Stomach smooth muscle (tissue), 2 donors: Measurements from ENCODE around the gene PXMP4.

Experiments
- H3K27ac ChIP-seq: one replicate; pipeline ENCODE4 v1.7.0; 2013; ENCODE audit warnings: mild to moderate bottlenecking, low read length, inconsistent platforms
- H3K27me3 ChIP-seq, 2 donors: one replicate each; pipeline ENCODE4 v1.7.0; 2013; ENCODE audit warnings: low read length in 2 of 2; ENCODE audit not compliant: insufficient read depth in 2 of 2, control insufficient read depth in 1 of 2
- H3K36me3 ChIP-seq, 2 donors: one replicate each; pipeline ENCODE4 v1.7.0; 2013; ENCODE audit warnings: low read length in 2 of 2; ENCODE audit not compliant: control insufficient read depth in 2 of 2, insufficient read depth in 2 of 2
- H3K4me1 ChIP-seq: one replicate; pipeline ENCODE4 v1.7.0; 2013; ENCODE audit warnings: low read length; ENCODE audit not compliant: control insufficient read depth, insufficient read depth
- H3K4me3 ChIP-seq, 2 donors: one replicate each; pipeline ENCODE4 v1.7.0; 2013; ENCODE audit warnings: low read length in 2 of 2
- H3K9ac ChIP-seq, 2 donors: one replicate each; pipeline ENCODE4 v1.7.0; 2013; ENCODE audit warnings: low read length in 2 of 2, mild to moderate bottlenecking in 1 of 2
- H3K9me3 ChIP-seq, 2 donors: one replicate each; pipeline ENCODE4 v1.7.0; 2013; ENCODE audit warnings: low read length in 2 of 2; ENCODE audit not compliant: control insufficient read depth in 2 of 2
- donor health status: healthy.
- donor health status: Pancreatic carcinoma.

Gene PXMP4

DNA sequence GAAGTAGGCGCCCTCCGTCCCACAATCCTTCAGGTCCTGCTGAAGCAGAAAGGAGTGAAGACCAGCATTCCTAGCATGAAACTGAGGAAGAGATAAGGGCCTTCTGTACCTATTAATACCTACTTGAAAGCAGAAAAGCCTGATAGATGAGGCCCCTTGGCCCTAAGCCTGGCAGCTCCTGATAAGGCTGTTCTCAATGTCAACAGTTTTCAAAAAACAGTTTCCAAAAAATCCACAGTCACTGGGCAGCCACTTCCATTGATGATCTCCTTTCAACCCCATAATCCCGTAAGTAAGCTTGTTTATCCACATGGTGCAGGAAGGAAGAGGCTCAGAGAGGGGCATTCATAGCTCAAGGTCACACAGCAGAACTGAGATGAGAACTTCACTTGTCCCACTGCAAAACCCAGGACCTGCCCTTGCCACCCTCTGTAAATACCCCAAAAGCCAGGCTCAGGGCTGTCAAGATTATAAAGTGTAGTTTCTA is 31.1 kb downstream of the PXMP4 start:
- Histone ChIP-seq H3K27me3 (no peaks in the 10 kb centered on the region), H3K36me3 (no peaks in the 10 kb centered on the region), H3K9ac (no peak overlapping the region), H3K27ac (no peak overlapping the region), H3K4me3 (no peak overlapping the region), H3K4me1 (peaks cover 19% of the 10 kb centered on the region), H3K9me3 (no peaks in the 10 kb centered on the region)

DNA sequence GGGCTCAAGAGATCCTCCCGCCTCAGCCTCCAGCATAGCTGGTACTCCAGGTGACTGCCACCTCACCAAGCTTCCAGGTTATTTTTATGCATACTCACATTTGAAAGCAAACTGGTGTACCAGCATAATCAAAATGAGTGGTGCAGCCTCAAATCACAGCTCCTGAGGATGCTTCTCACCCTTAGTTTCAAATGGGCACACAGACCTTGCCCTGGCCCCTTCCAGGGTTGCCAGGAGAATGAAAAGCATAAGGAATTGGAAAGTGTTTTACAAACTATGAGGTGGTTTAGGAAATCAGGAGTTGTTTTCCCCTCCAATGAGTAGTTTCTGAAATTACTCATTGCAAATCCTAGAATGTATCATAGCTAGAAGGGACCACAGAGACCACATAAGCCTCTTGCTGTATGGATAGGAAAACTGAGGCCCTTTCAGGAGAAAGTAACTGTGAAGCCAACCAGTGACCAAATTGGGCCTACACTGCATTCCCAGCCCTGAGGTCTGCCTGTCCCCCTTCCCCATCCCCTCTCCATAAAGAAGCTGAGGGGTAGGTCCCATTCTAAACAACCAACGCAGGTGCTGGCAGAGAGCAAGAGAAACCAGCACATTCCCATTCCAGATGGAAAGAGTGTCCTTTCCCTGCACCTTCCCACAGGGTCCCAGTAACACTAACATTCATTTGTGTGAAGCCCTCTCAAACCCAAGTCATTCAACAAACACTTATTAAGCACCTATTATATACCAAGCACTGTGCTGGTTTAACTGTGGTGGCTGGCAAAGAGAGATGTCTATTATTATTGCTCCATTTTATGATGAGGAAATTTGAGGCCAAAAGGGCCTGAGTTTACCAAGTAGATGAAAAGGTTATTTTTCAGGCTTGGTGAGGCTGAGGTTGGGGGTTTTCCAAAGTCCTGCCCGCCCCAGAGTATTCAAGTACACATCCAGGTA is 31.8 kb downstream of the PXMP4 start:
- Histone ChIP-seq H3K4me1 (peaks cover 16% of the 10 kb centered on the region), H3K4me3 (no peak overlapping the region), H3K36me3 (no peaks in the 10 kb centered on the region), H3K27me3 (no peaks in the 10 kb centered on the region), H3K9me3 (no peaks in the 10 kb centered on the region), H3K27ac (no peak overlapping the region), H3K9ac (no peak overlapping the region)

- no peaks in the 10 kb centered on the region for H3K9me3 ChIP-seq
- no peak overlapping the region for H3K4me3 ChIP-seq
- H3K36me3 ChIP-seq: no peaks in the 10 kb centered on the region
- peaks cover 16% of the 10 kb centered on the region for H3K4me1 ChIP-seq
- no peak overlapping the region for H3K27ac ChIP-seq
- no peak overlapping the region for H3K9ac ChIP-seq
- H3K27me3 ChIP-seq: no peaks in the 10 kb centered on the region
Observed at GRCh38 chr20:33687370-33687915, 32.7 kb downstream of the PXMP4 start.

DNA sequence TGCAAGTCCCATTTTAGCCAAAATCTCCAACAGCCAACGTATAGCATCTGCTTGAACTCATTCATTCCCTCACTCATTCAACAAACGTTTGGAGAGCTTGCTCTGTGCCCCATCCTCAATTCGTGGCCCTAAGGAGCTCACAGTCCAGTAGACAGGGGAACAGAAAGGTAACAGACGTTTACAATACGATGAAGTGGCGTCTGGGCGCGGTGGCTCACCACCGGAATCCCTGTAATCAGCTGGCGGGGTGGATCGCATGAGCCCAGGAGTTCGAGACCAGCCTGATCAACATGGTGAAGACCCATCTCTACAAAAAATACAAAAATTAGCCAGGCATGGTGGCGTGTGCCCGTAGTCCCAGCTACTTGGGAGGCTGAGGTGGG is 33.1 kb downstream of the PXMP4 start:
- H3K9ac ChIP-seq: peak overlapping the region; percentile 41 to 55

DNA sequence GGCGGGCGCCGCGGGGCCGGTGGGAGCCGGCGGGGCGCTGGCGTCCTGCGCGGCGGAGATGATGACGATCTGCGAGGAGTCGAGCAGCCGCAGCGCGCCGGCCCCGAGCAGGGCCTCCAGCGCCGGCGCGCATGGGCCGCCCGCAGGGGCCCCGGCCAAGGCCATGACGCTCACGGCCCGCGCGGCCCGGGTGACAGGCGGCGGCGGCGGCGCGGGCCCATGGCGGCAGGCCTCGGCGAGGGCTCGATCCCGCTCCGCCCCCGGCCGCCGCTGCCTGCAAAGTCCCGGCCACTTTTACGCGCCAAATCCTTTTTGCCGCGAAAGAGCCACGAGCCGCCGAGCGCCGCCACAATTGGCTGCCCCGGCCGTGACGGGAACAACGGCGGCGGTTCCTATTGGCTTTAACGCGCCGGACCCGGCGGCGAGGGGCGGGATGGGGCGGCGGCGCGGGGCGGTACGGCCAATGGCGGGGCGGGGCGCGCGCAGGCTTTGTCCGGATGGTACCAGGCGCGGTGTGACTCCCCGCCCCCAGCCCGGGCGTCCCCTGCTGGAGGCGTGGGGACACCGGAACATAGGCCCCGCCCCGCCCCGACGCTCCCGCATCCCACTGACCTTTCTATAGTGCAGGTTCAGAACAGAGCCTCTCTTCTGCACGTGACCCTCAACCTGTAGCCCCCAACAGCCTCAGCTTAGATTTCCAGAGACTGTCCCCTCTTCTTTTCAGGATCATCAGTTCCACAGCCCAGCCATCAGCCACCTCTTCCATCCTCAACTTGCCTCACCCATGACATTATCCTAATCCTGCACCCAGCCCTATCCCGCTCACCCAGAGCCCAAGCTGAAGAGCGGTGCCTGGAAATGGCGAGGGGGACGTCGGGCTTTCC is 33.8 kb downstream of the PXMP4 start, which contains the start of gene E2F1:
Gene E2F1, minus strand, starts transcription at position 286 of the 884 bp plus-strand sequence. Its CDS starts 121 bp downstream, at position 165.
- H3K27ac ChIP-seq: no peak within 1 kb of the TSS
- peak within 1 kb of the TSS; percentile 67 to 74 for H3K4me3 ChIP-seq
- H3K9ac ChIP-seq: peak within 1 kb of the TSS; percentile 41 to 55
- no peaks in the 10 kb centered on the region for H3K9me3 ChIP-seq
- no peaks in the 10 kb centered on the region for H3K36me3 ChIP-seq
- H3K27me3 ChIP-seq: no peaks in the 10 kb centered on the region
- H3K4me1 ChIP-seq: peaks cover 16% of the 10 kb centered on the region

More for the DNA sequence above, 33.1 kb downstream of the PXMP4 start:
- Histone ChIP-seq H3K4me3 (peak overlapping the region; percentile 67 to 74), H3K36me3 (no peaks in the 10 kb centered on the region), H3K27me3 (no peaks in the 10 kb centered on the region), H3K27ac (no peak overlapping the region), H3K4me1 (peaks cover 16% of the 10 kb centered on the region), H3K9me3 (no peaks in the 10 kb centered on the region)

DNA sequence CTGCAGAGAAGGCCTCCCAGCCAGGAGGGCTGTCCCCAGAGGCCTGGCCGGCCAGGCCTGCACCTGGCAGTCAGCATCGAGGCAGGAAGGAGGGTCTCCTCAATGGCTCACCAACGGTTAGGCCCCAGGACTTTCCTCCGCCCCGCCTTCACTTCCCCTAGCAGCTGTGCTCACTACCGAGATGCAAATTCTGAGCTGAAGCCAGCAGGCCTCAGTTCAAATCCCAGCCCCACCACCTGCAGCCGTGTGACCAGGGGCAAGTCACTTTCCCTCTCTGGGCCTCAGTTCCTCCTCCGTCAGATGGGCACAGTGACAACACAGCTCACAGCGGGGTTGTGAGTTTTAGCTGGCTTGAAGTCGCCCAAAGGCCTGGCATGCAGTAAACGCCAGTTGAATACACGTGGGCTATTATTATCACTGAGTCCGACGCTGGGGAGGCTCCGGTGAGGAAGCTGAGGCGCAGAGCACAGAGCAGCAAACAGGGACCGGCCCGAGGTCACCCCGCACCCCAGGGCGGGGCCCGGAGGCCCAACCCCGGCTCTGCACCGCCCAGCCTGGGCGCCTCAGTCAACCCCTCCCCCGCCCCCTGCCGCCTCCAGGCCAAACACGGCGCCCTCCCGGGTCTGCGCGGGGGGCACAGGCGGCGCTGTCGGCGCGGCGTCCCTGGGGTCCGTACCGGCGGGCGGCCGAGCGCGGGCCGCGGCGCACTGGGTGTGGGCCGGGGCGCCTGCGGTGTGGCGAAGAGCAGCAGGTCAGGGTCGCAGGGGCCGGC is 34.6 kb downstream of the PXMP4 start:
- no peaks in the 10 kb centered on the region for H3K27me3 ChIP-seq
- H3K9ac ChIP-seq: peak overlapping the region; percentile 5 to 21
- H3K9me3 ChIP-seq: no peaks in the 10 kb centered on the region
- H3K4me3 ChIP-seq: peak overlapping the region; percentile 7 to 58
- peaks cover 16% of the 10 kb centered on the region for H3K4me1 ChIP-seq
- no peak overlapping the region for H3K27ac ChIP-seq
- no peaks in the 10 kb centered on the region for H3K36me3 ChIP-seq

- H3K4me3 ChIP-seq: no peak overlapping the region
- no peaks in the 10 kb centered on the region for H3K36me3 ChIP-seq
- no peaks in the 10 kb centered on the region for H3K9me3 ChIP-seq
- no peak overlapping the region for H3K27ac ChIP-seq
- peak overlapping the region in 1 of 2 donors; percentile 5 for H3K9ac ChIP-seq
- H3K4me1 ChIP-seq: peaks cover 19% of the 10 kb centered on the region
- H3K27me3 ChIP-seq: no peaks in the 10 kb centered on the region
Observed at GRCh38 chr20:33684533-33685327, 35.4 kb downstream of the PXMP4 start.

- H3K27ac ChIP-seq: no peak overlapping the region
- H3K36me3 ChIP-seq: no peaks in the 10 kb centered on the region
- no peak overlapping the region for H3K4me3 ChIP-seq
- H3K4me1 ChIP-seq: peaks cover 21% of the 10 kb centered on the region
- H3K9me3 ChIP-seq: no peaks in the 10 kb centered on the region
- no peaks in the 10 kb centered on the region for H3K27me3 ChIP-seq
- no peak overlapping the region for H3K9ac ChIP-seq
Observed at GRCh38 chr20:33681728-33682353, 38.3 kb downstream of the PXMP4 start.

- Histone ChIP-seq H3K27me3 (no peaks in the 10 kb centered on the region), H3K9me3 (no peaks in the 10 kb centered on the region), H3K36me3 (no peaks in the 10 kb centered on the region), H3K4me1 (peaks cover 24% of the 10 kb centered on the region), H3K27ac (no peak overlapping the region), H3K9ac (no peak overlapping the region), H3K4me3 (no peak overlapping the region)
Observed at GRCh38 chr20:33681288-33681687, 38.8 kb downstream of the PXMP4 start.
